ENCODE measurements around the gene CAPN5.

DNA sequence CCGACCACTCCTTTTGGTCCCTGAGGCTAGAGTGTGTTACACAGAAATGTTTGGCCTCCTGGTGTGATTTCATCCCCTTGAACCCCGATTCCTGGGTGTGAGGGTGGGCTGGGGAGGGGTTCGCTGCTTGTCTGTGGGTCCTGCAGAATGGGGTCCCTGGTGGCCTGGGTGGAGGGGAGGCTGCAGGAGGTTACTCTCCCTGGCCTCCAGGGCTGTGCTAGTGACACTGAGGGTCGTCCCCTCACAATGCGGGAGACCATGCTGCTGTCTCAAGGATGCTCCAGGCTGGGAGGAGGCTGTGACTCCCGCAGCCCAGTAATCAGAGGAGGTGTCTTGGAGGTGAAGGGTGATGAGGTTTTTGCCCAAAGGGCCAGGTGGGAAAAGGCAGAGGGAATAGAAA is 18.9 kb downstream of the CAPN5 start:
- TF ChIP-seq, protein P1, sequence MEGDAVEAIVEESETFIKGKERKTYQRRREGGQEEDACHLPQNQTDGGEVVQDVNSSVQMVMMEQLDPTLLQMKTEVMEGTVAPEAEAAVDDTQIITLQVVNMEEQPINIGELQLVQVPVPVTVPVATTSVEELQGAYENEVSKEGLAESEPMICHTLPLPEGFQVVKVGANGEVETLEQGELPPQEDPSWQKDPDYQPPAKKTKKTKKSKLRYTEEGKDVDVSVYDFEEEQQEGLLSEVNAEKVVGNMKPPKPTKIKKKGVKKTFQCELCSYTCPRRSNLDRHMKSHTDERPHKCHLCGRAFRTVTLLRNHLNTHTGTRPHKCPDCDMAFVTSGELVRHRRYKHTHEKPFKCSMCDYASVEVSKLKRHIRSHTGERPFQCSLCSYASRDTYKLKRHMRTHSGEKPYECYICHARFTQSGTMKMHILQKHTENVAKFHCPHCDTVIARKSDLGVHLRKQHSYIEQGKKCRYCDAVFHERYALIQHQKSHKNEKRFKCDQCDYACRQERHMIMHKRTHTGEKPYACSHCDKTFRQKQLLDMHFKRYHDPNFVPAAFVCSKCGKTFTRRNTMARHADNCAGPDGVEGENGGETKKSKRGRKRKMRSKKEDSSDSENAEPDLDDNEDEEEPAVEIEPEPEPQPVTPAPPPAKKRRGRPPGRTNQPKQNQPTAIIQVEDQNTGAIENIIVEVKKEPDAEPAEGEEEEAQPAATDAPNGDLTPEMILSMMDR (IDR thresholded peaks at IDR 0.05): no peak
- no peak for TF ChIP-seq POLR2A (IDR thresholded peaks at IDR 0.05; ENCODE audit: low read depth)
